HG03378 (cell line): ENCODE measurements around the gene DZANK1.
"Not testable (repeated sequence)": the region's sequence is repeated elsewhere in the genome, so short reads cannot be mapped to it uniquely, and the experiment has no call there.

Source experiments
- ATAC-seq: cut with Tn5 transposase; IDR thresholded peaks from one replicate; pipeline ENCODE4 v1.9.1; 2021; ENCODE audit warnings: mild to moderate bottlenecking, moderate library complexity; ENCODE audit not compliant: unreplicated experiment

Gene DZANK1

GRCh38 chr20:18443886-18444285, 22.9 kb downstream of the DZANK1 start:
- no peak for ATAC-seq

- no peak for ATAC-seq
These were observed 26.4 kb downstream of the DZANK1 start for GRCh38 chr20:18440403-18440802.

- ATAC-seq: no peak
These were observed 30.0 kb downstream of the DZANK1 start for GRCh38 chr20:18436847-18437246.

GRCh38 chr20:18431206-18431605, 35.6 kb downstream of the DZANK1 start:
- no peak for ATAC-seq

- no peak for ATAC-seq
These were observed 36.5 kb downstream of the DZANK1 start for GRCh38 chr20:18430172-18430826.

GRCh38 chr20:18428490-18429173, 38.2 kb downstream of the DZANK1 start:
- no peak for ATAC-seq

GRCh38 chr20:18427214-18427613, 39.6 kb downstream of the DZANK1 start:
- no peak for ATAC-seq

- no peak for ATAC-seq
These were observed 45.2 kb downstream of the DZANK1 start for GRCh38 chr20:18421608-18422007.

GRCh38 chr20:18416486-18416885, 50.3 kb downstream of the DZANK1 start:
- ATAC-seq: no peak

GRCh38 chr20:18414140-18414539, 52.7 kb downstream of the DZANK1 start:
- ATAC-seq: no peak

- ATAC-seq: no peak
These were observed 54.5 kb downstream of the DZANK1 start for GRCh38 chr20:18412221-18412901.

GRCh38 chr20:18405826-18406225, 61.0 kb downstream of the DZANK1 start:
- no peak for ATAC-seq

- no peak for ATAC-seq
These were observed 62.7 kb downstream of the DZANK1 start for GRCh38 chr20:18404172-18404571.

- no peak for ATAC-seq
These were observed 63.6 kb downstream of the DZANK1 start for GRCh38 chr20:18403269-18403668.

- no peak for ATAC-seq
These were observed 65.5 kb downstream of the DZANK1 start for GRCh38 chr20:18401305-18401704.

- no peak for ATAC-seq
These were observed 66.4 kb downstream of the DZANK1 start for GRCh38 chr20:18400460-18400859.

GRCh38 chr20:18398713-18399112, 68.1 kb downstream of the DZANK1 start:
- ATAC-seq: not testable (repeated sequence)

- ATAC-seq: no peak
These were observed 69.8 kb downstream of the DZANK1 start for GRCh38 chr20:18397030-18397429.

GRCh38 chr20:18395544-18395943, 71.3 kb downstream of the DZANK1 start:
- ATAC-seq: no peak

- no peak for ATAC-seq
These were observed 72.5 kb downstream of the DZANK1 start for GRCh38 chr20:18394363-18394762.

- no peak for ATAC-seq
These were observed 75.1 kb downstream of the DZANK1 start for GRCh38 chr20:18391686-18392085.

- no peak for ATAC-seq
These were observed 76.6 kb downstream of the DZANK1 start for GRCh38 chr20:18390201-18390600.
